Iris pigment epithelial cell (primary cell): ENCODE measurements around the gene SHISAL2A.
"Not testable (repeated sequence)": the region's sequence is repeated elsewhere in the genome, so short reads cannot be mapped to it uniquely, and the experiment has no call there.

Experiments used
- DNase-seq: peaks from one replicate; pipeline ENCODE4 v3.0.0-alpha.2; 2011; ENCODE audit warnings: low read depth

SHISAL2A gene

DNA sequence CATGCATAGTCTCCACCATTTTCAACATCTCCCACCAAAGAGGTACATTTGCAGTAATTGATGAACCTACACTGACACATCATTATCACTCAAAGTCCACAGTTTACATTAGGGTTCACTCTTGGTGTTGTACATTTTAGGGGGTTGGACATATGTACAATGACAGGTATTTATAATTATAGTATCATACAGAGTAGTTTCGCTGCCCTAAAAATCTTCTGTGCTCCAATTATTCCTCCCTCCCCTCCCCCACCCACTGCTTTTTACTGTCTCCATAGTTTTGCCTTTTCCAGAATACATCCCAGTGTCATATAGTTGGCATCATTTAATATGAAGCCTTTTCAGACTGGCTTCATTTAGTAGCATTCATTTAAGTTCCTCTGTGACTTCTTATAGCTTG, 51.6 kb downstream of the SHISAL2A start:
- no peak for DNase-seq

GRCh38 chr1:52686261-52686751, 53.3 kb downstream of the SHISAL2A start:
- peak; percentile 65 for DNase-seq

DNA sequence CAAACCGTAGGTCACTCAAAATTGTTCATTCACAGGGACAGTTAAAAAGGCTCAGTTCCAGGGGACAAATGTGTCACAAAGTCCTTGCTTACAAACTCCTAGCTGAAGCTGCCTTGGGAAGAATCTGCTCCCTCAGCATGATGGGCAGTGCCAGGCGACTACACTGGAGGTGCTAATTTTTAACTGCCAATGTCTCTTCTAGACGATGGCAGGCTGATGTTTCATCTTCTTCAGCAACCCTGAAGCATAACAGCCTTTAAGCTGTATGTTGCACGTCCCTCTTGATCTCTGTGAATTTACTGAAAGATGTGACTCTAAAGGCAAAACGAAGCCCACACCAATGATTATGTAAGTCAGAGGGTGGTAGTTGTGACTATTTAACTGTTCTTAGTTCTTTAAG, 53.9 kb downstream of the SHISAL2A start:
- DNase-seq = no peak

GRCh38 chr1:52691821-52692220, 58.9 kb downstream of the SHISAL2A start:
- peak; percentile 22 for DNase-seq

GRCh38 chr1:52692697-52693096, 59.7 kb downstream of the SHISAL2A start:
- DNase-seq = no peak

- DNase-seq = not testable (repeated sequence)
Observed at GRCh38 chr1:52693351-52693750, 60.4 kb downstream of the SHISAL2A start.

DNA sequence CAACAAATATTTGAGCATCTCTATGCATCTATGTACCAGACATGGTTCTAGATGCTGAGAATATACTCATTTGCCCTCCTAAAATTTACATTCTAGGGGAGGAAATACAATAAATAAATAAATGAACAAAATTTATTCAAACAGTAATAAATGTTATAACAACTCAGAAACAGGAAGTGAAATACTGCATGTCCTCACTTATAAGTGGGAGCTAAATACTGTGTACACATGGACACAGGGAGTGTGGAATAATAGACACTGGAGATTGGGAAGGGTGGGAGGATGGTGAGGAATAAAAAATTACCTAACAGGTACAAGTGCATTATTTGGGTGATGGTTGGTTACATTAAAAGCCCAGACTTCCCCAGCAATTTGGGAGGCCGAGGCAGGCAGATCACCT, 60.9 kb downstream of the SHISAL2A start:
- no peak for DNase-seq

DNA sequence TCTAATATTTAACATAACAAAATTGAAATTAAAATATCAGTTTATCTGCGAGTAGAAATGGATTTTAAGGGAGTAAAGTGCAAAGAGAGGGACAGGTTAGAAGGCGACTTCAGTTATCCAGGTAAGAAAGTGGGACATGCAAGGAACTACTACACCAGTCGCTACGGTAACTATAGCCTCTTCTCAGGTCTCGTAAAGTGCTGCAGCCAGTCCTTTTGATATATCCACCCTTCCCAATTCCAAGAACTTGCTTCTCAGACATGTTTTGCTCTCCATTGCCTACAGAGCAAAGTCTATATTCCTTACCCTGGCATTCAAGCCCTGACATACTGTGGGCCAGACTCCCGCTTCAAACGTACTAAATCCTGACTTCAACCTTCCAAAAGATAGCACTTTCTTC, 62.7 kb downstream of the SHISAL2A start:
- no peak for DNase-seq

GRCh38 chr1:52697795-52698674, 65.1 kb downstream of the SHISAL2A start, which contains the start of gene COA7:
TSS of gene COA7 (minus strand) at chr1:52698347. CDS start at chr1:52698326, 21 bp downstream.
- DNase-seq = peak; percentile 83

- DNase-seq = peak; percentile 95
Observed at GRCh38 chr1:52702886-52703787, 70.2 kb downstream of the SHISAL2A start.

- DNase-seq = no peak
Observed at GRCh38 chr1:52706136-52706670, 73.2 kb downstream of the SHISAL2A start.
